ENCODE measurements around the gene NT5M.

GRCh38 chr17:17322516-17323510 is 19.6 kb downstream of the NT5M start:
- TF ChIP-seq, protein P1, sequence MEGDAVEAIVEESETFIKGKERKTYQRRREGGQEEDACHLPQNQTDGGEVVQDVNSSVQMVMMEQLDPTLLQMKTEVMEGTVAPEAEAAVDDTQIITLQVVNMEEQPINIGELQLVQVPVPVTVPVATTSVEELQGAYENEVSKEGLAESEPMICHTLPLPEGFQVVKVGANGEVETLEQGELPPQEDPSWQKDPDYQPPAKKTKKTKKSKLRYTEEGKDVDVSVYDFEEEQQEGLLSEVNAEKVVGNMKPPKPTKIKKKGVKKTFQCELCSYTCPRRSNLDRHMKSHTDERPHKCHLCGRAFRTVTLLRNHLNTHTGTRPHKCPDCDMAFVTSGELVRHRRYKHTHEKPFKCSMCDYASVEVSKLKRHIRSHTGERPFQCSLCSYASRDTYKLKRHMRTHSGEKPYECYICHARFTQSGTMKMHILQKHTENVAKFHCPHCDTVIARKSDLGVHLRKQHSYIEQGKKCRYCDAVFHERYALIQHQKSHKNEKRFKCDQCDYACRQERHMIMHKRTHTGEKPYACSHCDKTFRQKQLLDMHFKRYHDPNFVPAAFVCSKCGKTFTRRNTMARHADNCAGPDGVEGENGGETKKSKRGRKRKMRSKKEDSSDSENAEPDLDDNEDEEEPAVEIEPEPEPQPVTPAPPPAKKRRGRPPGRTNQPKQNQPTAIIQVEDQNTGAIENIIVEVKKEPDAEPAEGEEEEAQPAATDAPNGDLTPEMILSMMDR (IDR thresholded peaks at IDR 0.05 in 4 of 5, conservative IDR thresholded peaks at IDR 0.05 in 1 of 5), result no peak
- TF ChIP-seq POLR2A (IDR thresholded peaks at IDR 0.05), result no peak

Measured in gastrocnemius medialis (tissue), 4 donors.